ENCODE measurements around the gene C10orf71.
A peak's percentile ranks its signal among the peaks of the same experiment; 100 is the strongest.

Gene C10orf71

DNA sequence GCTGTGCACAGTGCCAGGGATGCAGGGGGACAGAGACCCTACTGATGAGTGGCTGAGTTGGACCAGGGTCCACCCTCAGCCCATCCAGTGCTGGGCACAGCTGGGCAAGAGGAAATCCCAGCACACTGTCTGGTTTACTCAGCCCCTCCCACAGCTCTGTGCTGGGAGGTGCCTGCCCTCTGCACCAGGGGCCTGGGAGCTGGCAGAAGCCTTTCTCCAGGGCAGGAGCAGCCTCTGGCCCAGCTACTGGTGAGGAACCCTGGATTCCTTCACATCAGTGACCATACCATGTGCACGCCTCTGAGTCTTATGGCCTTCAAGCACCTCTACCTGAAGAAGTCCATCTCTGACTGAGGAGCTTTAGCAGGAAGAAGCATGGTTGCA lies 25.9 kb upstream of the C10orf71 start:
- DNase-seq: no peak

DNA sequence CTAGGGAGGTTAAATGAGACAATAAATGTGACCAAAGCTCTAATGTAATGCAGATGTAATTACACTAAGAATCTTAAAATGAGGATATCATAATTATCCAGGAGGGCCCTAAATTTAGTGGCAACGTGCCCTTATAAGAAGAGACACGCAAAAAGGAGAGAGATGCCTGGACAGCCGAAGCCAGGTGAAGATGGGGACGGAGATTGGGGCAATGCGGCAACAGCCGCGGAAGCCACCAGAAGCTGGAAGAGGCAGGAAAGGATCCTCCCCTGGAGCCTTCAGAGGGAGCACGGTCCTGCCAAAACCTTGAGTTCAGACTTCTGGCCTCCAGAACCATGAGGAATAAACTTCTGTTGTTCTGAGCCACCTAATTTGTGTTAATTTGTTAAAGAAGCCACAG lies 25.3 kb upstream of the C10orf71 start:
- DNase-seq: no peak

DNA sequence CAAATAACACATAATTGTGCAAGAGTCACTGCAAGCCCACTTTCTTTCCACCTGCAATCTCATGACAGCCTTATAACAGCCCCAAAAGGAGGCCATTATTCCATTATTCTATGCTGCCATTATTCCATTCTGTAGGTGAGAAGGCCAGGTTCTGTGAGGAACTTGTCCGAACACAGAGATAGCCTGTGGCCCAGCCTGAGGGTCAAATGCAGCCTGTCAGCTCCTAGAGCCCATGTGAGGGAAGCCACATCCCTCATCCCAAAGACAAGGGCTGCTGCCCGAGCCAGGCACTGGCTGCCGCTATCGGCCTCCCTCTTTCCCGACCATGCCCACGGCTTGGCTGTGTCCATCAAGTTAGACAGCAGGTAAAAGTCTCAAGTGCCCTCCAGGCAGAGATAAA lies 24.1 kb upstream of the C10orf71 start:
- no peak for DNase-seq

DNA sequence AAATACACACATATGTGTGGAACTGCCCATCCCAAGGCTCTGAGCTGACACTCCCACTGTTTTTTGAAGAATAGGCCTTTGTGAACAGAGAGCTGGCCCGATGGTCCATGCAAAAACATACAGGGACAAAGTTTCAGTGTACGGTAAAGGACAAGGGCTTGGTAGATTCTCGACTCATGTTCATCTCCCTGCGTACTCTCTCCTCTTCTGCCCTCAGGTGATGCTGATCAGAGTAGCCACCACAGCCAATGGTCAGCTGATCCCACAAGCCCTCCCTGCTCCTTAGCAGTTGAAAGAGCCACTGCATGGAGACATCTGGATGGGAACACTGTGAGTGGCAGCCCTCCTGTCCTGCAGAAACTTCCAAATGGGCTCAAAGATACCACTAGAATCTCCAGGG lies 23.1 kb upstream of the C10orf71 start:
- DNase-seq: no peak

DNA sequence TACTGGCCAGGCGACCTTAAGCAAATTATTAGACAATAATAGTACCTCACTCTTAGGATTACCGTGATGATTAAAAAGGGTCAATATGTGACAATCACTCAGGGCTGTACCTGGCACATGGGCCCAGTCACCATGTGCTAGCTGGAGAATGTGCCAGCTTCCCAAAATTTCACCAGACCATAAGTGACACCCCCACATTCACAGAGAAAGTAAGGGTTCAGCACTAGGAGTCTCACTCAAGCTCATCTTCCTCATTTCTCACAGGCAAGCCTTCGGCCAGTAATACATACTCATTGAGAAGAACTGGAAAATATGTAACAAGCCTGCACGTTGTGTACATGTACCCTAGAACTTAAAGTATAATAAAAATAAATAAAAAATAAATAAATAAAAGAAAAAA lies 22.4 kb upstream of the C10orf71 start:
- DNase-seq: no peak

DNA sequence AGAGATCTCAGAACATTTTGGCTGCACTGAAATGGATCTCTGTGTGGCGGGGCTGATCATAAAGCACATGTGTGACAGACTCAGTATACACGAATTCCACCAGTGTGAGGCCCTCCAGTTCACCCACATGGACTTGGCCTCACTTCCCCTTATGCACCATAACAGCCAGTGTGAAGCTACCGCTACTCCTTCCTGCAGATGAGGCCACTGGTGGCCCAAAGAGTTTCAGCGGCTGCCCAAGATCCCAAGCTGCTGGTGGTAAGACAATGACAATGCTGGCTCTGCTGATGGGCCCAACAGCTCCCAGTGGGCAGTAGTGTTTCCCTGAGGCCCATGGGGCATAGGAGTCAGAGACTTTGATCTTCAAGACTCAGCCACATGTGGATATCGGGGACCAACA lies 21.0 kb upstream of the C10orf71 start:
- DNase-seq: no peak

DNA sequence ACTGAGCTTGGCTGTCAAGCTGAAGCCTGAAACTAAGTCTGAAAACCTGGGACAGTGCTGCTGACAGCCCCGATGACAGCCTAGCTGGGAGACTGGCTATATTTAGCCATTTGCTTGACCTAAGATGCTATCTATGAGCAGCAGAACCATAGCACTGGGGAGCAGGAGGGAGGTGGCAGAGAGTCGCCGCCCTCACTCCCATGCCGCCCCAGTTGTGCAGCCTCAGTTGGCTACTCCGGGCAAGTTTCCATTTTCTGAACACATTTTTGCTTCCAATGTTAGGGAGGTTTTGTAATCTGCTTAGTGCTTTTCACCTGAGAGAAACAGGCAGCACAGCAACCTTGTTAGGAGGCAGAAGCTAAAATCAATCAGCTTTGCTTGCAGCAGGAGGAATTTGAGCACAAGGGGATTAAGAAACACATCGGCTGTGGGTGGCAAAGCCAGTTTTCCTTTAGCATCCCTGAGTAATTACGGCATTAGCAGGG lies 20.4 kb upstream of the C10orf71 start:
- no peak for DNase-seq

DNA sequence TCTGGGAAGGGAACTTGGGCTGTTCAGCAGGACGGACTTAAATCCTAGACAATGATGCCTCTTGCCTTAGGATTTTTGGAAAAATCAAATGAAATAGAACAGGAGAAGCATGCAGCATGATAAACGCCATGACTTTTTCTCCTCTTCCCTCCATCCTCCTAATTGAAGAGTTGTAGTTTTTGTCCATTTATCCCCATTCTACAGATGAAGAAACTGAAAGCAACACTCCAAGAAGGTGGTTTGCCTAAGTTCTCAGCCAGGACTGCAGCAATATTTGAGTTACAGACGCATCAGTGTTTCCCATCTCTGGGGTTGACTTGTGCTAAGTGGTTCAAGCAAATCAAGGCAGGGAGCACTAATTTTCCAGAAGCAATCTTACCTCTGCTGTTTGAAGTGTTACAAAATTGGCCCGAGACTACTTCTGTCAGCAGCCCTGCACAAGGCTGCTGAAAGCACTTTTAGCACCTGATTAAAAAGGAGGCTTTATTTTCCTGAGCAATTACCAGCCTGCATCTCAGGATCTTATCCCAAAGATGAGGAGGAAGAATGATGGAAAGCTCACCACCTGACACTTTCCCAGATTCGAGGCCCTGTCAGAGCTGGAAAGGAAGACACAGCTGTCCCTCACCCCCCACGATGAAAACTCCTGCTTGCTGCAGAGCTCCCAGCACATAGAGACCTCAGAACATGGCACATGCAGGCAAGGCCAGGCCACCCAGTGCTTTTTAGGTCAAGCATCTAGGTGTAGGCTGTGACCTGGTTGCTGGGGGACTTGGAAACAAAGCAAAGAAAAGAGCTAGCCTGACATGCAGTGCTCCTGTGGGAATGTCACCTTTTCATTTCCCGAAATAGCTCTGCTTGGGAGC lies 19.7 kb upstream of the C10orf71 start:
- DNase-seq: no peak

DNA sequence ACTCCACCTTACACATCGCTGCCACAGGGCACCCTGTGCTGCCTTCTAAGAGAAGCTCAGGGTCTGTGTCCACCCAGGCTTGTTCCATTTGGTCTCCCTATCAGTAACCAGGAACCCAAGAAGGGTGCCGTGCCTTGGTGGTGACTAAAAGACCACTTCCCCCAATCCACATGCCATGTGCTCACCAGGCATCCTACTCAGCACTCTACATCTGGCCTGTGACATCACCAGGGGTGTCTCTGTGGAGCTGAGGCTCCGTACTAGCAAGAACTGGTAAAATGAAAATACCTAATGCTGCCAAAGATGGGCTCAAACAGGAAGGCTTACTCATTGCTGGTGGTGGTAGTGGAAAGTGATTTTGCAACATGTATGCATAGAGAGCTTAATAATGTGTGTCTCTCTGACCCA lies 19.0 kb upstream of the C10orf71 start:
- peak; percentile 72 for DNase-seq

DNA sequence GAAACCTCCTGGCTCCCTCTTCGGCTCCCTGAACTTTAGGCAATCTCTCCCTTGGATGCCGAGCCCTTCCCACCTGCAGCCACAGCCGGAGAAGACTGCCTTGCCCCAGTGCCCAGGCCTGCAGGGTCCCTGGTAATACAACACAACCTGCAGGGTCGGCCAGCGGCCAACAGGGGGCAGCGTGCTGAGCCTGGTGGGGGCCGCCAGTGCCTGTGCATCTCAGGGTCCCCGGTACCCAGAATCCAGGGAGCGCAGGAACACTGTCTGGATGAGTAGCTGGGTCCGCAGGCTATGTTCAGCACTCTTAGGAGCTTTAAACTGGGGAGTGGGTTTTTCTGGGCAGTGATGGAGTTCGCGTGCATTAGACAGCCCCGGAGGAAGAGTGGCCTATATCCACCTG lies 17.5 kb upstream of the C10orf71 start:
- DNase-seq: no peak

DNA sequence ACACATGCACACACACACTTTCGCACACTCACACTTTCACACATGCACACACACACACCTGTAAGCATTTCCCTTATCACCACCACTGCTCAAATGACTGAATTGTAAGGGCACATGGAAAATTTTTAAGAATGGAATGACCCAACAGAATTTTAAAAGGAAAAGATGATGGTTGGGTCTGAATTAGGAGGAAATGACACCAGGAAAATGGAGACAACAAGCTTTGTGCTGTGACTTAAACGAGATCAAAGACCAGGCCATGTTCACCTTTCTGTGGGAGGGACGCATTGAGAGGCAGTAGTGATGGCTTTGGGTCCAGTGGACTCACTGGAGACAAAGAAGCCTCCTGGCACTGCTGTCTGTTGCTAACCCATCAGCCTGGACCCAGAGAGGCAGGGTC lies 16.7 kb upstream of the C10orf71 start:
- DNase-seq: no peak

DNA sequence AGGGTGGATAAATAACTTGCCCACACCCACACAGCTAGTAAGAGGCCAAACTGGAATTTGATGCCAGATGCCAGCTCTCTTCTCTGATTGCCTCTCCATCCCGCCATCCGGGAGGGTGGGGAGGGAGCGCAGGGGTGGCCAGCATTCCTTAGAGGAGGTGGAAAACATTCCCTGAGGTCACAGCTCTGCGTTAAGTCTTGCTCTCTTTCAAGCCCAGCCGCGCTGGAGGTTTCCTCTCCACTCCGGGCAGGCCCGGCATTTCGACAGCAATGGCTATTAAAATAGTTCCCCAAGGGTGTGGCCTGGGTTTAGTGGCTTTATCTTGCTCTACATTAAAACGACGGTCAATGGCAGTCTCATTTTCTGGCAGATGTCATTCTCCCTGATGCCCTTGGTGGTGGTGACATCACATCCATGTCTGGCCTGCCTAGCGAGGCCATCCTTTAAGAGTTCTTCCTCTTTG lies 16.1 kb upstream of the C10orf71 start:
- DNase-seq: no peak

DNA sequence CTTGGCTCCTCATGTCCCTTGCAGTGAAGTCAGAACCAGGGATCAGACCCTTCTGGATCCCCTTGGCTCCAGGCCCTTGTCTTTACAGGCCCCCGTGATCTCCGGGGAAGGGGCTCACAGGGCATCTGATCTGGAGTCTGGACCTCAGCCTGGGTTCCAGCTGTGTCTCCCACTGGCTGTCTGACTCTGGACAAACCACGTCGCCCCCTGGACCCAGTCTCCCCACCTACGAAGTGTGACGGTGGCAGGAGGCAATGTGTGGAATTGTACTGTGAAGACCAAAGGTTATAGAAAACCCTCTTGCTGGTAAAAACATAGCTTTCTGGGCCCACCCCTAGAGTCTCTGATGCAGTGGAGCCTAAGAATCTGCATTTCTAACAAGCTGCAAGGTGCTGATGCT lies 15.5 kb upstream of the C10orf71 start:
- no peak for DNase-seq

DNA sequence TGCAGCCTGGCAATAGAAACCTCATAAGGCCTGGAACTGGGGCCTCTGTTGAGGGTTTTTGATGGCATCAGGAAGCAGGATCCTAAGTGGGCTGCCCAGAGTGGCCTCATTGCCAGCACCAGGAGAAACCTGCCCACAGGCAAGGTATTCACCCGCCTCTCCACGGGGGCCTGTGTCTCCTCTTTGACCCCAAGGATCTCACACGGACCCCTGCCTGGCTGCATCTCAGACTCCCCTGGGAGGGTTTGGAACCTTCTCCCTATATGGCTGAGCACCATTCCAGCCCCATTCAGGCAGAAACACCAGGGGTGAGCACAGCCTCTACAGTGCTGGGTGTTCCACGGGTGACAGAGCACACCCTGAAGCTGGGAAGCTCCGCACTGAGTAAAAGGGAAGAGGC lies 14.6 kb upstream of the C10orf71 start:
- DNase-seq: no peak

DNA sequence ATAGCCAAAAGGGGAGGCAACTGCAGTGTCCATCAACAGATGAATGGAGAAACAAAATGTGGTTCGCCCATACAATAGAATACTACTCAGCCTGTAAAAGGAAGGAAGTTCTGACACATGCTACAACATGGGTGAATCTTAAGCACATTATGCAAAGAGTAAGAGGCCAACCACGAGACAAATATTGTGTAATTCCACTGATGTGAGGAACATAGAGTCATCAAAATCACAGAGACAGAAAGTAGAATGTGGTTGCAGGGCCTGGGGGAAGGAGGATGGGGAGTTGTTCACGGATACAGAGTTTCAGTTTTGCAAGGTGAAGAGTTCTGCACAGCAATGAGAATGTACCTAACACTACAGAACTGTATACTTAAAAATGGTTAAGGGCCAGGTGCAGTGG lies 13.7 kb upstream of the C10orf71 start:
- DNase-seq: peak; percentile 46

DNA sequence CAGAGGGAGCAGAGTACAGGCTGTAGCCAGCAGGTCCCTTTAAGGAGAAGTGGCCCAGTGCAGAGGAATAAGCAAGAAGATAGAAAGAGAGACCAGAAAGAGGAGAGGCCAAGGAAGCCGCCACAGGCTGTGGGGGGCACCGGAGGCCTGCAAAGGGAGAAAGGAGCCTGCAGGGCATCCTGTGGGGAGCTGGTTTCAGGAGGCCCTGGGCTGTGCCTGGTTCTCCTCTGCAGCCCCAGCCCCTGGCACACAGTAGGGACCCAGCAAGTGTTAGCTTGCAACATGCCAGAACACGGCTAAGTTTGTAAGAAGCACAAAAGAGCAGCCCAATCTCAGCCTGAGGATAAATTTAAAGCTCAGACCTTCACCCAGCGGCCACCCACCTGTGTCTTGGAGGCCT lies 12.3 kb upstream of the C10orf71 start:
- no peak for DNase-seq

DNA sequence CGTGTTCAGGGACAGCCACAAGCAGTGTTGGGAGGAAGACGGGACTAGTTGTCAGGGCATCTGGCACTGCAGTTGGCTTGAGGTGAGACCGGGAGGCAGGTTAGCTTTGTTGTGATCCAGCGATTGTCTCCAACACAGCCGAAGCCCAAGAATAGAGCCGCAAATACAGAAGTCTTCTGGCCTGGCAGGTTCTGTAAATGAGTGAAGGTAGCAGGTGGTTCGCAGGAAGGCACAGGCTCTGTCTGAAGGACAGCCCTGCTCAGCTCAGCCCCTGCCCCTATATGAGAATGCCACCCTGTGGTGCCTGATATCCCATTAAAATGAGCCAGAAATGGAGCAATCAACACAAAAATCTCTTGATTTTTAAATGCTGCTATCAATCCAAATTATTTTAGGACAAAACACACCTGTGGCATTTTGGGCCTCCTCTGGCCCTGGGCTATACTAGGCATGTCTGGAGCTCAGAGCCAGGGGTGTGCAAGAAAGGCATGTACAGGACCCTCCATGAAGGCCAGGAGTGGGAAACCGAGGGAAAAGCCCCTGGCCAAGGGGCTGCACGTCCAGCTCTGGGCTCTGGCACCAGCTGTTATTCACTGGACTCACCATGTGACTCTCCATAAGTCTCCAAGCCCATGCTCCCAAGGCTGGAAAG lies 11.2 kb upstream of the C10orf71 start:
- no peak for DNase-seq

DNA sequence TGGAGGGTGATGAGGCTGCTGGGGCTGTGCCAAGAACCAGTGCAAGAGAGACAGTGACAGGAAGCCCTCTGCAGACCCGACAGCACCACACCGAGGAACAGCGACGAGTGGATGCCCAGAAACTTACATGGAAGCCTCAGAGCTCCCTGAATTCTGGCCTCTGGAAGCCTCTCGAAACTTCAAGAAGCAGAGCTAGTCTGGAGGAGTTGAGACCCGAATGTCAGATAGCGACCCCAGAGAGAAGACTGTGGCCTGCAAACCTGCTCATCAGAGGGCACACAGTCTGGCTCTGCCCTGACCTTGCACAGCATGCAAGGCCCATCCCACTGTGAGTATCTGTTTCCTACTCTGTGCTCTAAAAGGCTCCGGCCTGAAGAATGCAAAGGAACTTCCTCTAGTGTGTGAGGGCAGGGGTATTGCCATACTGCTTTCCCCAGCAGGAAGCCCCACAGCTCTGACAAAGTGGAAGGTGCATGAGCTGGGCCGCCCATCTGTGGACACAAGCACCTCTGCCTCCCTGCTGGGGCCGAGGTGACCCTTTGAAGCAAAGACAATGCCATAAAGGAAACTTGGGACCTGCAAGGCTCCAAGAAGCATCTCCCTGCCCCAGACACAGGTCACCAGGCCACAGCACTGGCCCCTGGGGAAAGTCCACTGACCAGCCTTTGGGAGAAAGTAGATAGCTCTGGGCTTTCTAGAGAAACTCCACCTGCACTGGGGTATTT lies 10.5 kb upstream of the C10orf71 start:
- no peak for DNase-seq

DNA sequence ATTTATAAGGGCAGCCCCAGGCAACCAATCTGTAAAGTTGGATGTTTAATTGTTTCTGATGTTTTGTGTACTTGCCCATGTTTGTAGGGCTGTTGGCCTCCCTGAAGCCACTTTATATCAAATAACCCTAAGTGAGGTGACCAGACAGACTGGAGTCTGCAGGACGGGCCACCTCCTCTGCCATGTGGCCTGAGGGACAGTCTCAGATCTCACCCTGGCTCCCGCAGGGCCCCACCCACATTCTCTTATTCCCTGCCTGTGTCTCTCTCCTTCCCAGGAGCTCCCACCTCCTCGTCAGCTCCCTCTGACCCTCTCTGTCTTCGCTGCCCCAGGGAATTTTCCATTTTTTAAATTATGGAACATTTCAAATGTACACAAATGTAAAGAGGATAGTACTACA lies 9.5 kb upstream of the C10orf71 start:
- DNase-seq: no peak

DNA sequence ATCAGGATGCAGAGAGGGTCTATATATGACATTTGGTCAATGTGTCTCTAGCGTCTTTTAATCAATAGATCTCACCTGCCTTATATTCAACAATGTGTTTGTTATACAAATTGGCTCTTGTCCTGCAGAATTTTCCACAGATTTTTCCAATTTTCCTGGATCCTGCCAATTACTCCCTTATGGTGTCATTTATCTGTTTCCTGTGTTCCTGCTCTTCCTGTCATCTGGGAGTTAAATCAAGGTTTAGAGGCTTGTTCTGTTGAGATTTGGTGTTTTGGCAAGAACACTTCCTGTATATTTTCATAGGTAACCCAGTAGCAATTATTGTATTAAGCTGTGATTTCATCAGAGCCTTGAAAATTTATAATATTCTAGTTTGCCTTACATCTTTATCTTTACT lies 8.8 kb upstream of the C10orf71 start:
- DNase-seq: no peak

DNA sequence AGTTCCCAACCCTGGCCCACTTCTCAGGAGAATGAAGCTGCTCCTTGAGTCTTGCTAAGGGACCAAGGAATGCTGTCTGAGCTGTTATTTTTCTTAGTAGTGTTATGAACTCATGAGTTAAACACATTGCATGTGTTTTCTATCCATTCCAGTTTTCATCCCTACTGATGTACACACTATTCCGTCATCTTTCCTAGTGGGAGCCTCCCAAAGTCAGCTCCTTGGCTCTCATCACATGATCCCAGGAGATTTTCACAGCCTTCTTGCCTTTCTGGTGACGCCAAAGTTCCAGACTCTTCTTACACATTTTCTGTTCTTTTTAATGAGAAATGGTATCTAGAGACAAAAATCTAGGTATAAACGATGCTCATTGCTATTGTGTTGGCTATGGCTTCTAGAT lies 8.4 kb upstream of the C10orf71 start:
- DNase-seq: no peak

DNA sequence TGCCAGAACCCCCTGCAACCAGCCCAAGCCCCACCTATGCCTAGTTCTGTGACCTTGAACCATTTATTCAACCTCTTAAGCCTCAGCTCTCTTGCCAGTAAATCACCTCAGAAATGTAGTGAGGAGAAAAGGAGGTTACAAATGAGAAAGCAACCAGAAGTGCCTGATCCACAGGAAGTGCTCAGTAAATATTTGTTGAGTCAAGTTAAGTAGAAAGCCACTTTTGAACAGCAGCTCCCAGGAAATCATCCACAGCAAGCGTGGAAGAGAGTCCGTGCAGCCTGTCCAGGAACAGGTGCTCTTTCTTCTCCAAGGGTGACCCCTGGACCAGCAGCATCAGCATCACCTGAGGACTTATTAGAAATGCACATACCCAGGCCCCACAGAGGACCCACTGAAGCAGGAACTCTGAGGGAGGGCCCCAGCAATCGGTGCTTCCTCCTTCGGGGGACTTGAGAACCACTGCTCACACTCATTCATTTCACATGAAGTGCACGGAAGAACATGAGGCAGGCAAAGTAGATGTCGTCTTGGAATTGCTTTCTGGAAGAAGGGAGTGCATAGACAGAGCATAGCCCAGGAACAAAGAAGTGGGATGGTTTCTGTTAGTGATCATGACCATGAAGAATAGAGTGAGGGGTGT lies 6.3 kb upstream of the C10orf71 start:
- DNase-seq: no peak

DNA sequence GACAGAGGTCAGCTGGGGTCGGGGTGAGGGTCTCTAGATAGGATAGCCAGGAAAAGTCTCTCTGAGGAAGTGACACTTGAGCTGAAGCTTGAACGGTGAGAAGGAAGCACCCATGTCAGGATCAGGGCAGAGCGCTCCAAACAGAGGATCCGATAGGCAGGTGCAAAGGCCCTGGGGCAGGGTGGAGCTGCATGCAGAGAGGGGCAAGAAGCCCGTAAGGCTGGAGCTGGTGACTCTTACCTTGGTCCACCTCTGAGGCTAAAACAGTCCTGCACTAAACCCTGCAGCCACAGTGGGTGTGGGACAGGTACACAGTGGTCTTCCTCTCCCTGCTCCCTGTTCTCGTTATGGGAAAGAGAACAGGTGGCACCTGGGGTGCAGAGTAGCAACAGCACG lies 5.8 kb upstream of the C10orf71 start:
- DNase-seq: no peak

Data from activated CD4-positive, alpha-beta T cell treated with anti-CD3 and anti-CD28 coated beads, Interleukin-2, amount 50 U/mL, for 16 hours (primary cell).